ENCODE measurements around the gene FNDC3B.

DNA sequence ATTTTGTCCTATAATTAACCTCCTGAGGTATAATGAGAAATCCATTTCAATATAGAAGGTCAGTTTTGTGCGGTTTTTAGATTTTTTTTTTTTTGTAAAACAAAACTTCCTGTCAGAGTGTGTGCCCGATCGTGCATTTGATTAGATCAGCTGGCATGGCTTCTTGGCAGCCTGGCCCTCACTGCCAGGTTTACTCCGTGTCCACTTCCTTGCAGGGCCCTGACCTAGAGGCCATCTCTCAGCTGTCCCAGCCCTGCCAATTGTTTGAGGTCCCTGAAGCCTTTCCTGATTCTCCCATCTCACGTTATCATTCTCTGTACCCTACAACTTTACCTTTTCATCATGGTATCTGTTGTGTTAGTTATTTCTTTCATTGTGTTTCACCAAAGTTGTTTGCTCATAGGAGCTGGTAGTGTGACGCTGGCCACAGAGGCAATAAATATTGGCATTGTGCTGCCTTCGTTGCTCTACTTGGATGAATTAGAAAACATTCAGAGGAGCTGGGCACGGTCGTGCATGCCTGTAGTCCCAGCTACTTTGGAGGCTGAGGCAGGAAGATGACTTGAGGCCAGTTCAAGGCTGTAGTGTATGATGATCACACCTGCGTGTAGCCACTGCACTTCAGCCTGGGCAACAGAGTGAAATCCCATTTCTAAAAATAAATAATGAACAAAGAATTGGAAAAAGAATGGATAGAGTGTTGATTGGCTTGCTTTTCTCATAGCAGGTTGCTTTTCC lies 206.9 kb downstream of the FNDC3B start:
- TF ChIP-seq, protein P1, sequence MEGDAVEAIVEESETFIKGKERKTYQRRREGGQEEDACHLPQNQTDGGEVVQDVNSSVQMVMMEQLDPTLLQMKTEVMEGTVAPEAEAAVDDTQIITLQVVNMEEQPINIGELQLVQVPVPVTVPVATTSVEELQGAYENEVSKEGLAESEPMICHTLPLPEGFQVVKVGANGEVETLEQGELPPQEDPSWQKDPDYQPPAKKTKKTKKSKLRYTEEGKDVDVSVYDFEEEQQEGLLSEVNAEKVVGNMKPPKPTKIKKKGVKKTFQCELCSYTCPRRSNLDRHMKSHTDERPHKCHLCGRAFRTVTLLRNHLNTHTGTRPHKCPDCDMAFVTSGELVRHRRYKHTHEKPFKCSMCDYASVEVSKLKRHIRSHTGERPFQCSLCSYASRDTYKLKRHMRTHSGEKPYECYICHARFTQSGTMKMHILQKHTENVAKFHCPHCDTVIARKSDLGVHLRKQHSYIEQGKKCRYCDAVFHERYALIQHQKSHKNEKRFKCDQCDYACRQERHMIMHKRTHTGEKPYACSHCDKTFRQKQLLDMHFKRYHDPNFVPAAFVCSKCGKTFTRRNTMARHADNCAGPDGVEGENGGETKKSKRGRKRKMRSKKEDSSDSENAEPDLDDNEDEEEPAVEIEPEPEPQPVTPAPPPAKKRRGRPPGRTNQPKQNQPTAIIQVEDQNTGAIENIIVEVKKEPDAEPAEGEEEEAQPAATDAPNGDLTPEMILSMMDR (IDR thresholded peaks at IDR 0.05), result no peak
- TF ChIP-seq POLR2AphosphoS5 (IDR thresholded peaks at IDR 0.05) (no peak), POLR2A (IDR thresholded peaks at IDR 0.05; ENCODE audit: low read depth) (no peak)

Data from esophagus muscularis mucosa (tissue), 3 donors.